ENCODE measurements around the gene PPP1R15B.

GRCh38 chr1:204382714-204383083 lies 28.9 kb downstream of the PPP1R15B start:
- TF ChIP-seq CTCF (conservative IDR thresholded peaks at IDR 0.05; ENCODE audit: low read depth, low read length), result no peak
- TF ChIP-seq EZH2 (IDR thresholded peaks at IDR 0.05; ENCODE audit: low read length, unreplicated experiment), result no peak
- TF ChIP-seq EZH2phosphoT487 (IDR thresholded peaks at IDR 0.05; ENCODE audit: borderline replicate concordance, low read length), result no peak

Data from PC-3 (cell line).